ENCODE measurements around the gene FRMPD4.

FRMPD4 gene

GRCh38 chrX:12292996-12293765, 154.9 kb downstream of the FRMPD4 start:
- in situ Hi-C loops (cut with MboI; ENCODE audit: low sequenced_read_pairs), result no loop called here

GRCh38 chrX:12297353-12297752, 159.1 kb downstream of the FRMPD4 start:
- in situ Hi-C loops (cut with MboI; ENCODE audit: low sequenced_read_pairs), result no loop called here

GRCh38 chrX:12301288-12301687, 163.0 kb downstream of the FRMPD4 start:
- in situ Hi-C loops (cut with MboI; ENCODE audit: low sequenced_read_pairs), result no loop called here

GRCh38 chrX:12304261-12304660, 166.0 kb downstream of the FRMPD4 start:
- in situ Hi-C loops (cut with MboI; ENCODE audit: low sequenced_read_pairs), result no loop called here

- in situ Hi-C loops (cut with MboI; ENCODE audit: low sequenced_read_pairs), result no loop called here
Measured at GRCh38 chrX:12307961-12308360, 169.7 kb downstream of the FRMPD4 start.

- in situ Hi-C loops (cut with MboI; ENCODE audit: low sequenced_read_pairs), result no loop called here
Measured at GRCh38 chrX:12308420-12308819, 170.1 kb downstream of the FRMPD4 start.

- in situ Hi-C loops (cut with MboI; ENCODE audit: low sequenced_read_pairs), result no loop called here
Measured at GRCh38 chrX:12309040-12309743, 170.9 kb downstream of the FRMPD4 start.

GRCh38 chrX:12309744-12310076, 171.4 kb downstream of the FRMPD4 start:
- in situ Hi-C loops (cut with MboI; ENCODE audit: low sequenced_read_pairs), result no loop called here

- in situ Hi-C loops (cut with MboI; ENCODE audit: low sequenced_read_pairs), result no loop called here
Measured at GRCh38 chrX:12314651-12315050, 176.4 kb downstream of the FRMPD4 start.

- in situ Hi-C loops (cut with MboI; ENCODE audit: low sequenced_read_pairs), result no loop called here
Measured at GRCh38 chrX:12315526-12315925, 177.3 kb downstream of the FRMPD4 start.

GRCh38 chrX:12319003-12319519, 180.8 kb downstream of the FRMPD4 start:
- in situ Hi-C loops (cut with MboI; ENCODE audit: low sequenced_read_pairs), result no loop called here

GRCh38 chrX:12319992-12320391, 181.7 kb downstream of the FRMPD4 start:
- in situ Hi-C loops (cut with MboI; ENCODE audit: low sequenced_read_pairs), result no loop called here

GRCh38 chrX:12322031-12322430, 183.8 kb downstream of the FRMPD4 start:
- in situ Hi-C loops (cut with MboI; ENCODE audit: low sequenced_read_pairs), result no loop called here

GRCh38 chrX:12325171-12325570, 186.9 kb downstream of the FRMPD4 start:
- in situ Hi-C loops (cut with MboI; ENCODE audit: low sequenced_read_pairs), result no loop called here

- in situ Hi-C loops (cut with MboI; ENCODE audit: low sequenced_read_pairs), result no loop called here
Measured at GRCh38 chrX:12327836-12328235, 189.6 kb downstream of the FRMPD4 start.

GRCh38 chrX:12329476-12329875, 191.2 kb downstream of the FRMPD4 start:
- in situ Hi-C loops (cut with MboI; ENCODE audit: low sequenced_read_pairs), result no loop called here

- in situ Hi-C loops (cut with MboI; ENCODE audit: low sequenced_read_pairs), result no loop called here
Measured at GRCh38 chrX:12330841-12331240, 192.6 kb downstream of the FRMPD4 start.

GRCh38 chrX:12332786-12333347, 194.6 kb downstream of the FRMPD4 start:
- in situ Hi-C loops (cut with MboI; ENCODE audit: low sequenced_read_pairs), result no loop called here

GRCh38 chrX:12339921-12340320, 201.6 kb downstream of the FRMPD4 start:
- in situ Hi-C loops (cut with MboI; ENCODE audit: low sequenced_read_pairs), result no loop called here

GRCh38 chrX:12344954-12345353, 206.7 kb downstream of the FRMPD4 start:
- in situ Hi-C loops (cut with MboI; ENCODE audit: low sequenced_read_pairs), result no loop called here

GRCh38 chrX:12349201-12349600, 210.9 kb downstream of the FRMPD4 start:
- in situ Hi-C loops (cut with MboI; ENCODE audit: low sequenced_read_pairs), result no loop called here

GRCh38 chrX:12352922-12353321, 214.6 kb downstream of the FRMPD4 start:
- in situ Hi-C loops (cut with MboI; ENCODE audit: low sequenced_read_pairs), result no loop called here

Data from HL-60/S4 (cell line).